ENCODE results near the gene KIRREL1. TPM values are rescaled to one million over a fixed set of nuclear protein-coding genes. Genes with fewer than 3 reads are reported as not detected.
A peak's percentile ranks its signal among the peaks of the same experiment; 100 is the strongest.

Gene KIRREL1
- total RNA-seq, 1 donor, result 96.9 TPM

DNA sequence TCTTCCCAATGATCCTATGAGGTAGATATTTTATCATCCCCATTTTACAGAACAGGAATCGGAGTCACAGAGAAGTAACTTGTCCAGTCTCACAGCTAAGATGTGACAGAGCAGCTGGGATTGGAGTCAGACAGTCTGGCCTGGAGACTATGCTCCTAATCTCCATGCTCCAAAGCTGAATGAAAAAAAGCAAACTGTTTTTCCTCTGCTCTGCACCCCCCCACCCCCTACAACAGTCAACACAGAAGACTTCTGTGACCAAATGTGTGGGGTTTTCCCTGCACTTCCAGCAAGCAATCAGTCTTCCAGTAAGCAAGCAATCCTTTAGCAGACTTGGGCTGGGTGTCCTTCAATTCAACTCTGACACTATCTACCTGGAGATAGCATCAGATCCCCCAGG lies 33.2 kb downstream of the KIRREL1 start:
- DNase-seq (ENCODE audit: low read depth), result no peak
- TF ChIP-seq, protein P1, sequence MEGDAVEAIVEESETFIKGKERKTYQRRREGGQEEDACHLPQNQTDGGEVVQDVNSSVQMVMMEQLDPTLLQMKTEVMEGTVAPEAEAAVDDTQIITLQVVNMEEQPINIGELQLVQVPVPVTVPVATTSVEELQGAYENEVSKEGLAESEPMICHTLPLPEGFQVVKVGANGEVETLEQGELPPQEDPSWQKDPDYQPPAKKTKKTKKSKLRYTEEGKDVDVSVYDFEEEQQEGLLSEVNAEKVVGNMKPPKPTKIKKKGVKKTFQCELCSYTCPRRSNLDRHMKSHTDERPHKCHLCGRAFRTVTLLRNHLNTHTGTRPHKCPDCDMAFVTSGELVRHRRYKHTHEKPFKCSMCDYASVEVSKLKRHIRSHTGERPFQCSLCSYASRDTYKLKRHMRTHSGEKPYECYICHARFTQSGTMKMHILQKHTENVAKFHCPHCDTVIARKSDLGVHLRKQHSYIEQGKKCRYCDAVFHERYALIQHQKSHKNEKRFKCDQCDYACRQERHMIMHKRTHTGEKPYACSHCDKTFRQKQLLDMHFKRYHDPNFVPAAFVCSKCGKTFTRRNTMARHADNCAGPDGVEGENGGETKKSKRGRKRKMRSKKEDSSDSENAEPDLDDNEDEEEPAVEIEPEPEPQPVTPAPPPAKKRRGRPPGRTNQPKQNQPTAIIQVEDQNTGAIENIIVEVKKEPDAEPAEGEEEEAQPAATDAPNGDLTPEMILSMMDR (IDR thresholded peaks at IDR 0.05; ENCODE audit: insufficient read depth, low read length), result no peak
- H3K4me3 ChIP-seq (ENCODE audit: low read depth, low read length), result no peak overlapping the region

DNA sequence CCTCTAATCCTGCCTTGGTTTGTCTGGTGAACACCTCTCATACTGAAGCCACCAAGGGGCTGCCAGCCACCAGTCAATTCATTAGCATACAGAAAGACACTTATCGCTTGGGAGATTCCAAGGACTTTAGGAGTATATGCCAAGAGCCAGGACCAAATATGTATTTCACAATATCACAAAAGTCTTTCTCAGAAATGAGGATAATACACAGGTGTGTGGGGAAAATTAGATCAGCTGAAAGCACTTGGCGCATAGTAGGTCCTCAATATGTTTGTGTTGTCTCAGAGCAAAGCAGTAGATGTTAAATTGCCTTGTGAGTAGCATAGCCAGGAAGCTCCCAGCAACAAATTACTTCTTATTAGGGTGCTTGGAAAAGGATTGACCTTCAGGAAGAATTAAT lies 34.1 kb downstream of the KIRREL1 start:
- TF ChIP-seq, protein P1 (IDR thresholded peaks at IDR 0.05; ENCODE audit: insufficient read depth, low read length), result no peak
- H3K4me3 ChIP-seq (ENCODE audit: low read depth, low read length), result no peak overlapping the region
- DNase-seq (ENCODE audit: low read depth), result no peak

DNA sequence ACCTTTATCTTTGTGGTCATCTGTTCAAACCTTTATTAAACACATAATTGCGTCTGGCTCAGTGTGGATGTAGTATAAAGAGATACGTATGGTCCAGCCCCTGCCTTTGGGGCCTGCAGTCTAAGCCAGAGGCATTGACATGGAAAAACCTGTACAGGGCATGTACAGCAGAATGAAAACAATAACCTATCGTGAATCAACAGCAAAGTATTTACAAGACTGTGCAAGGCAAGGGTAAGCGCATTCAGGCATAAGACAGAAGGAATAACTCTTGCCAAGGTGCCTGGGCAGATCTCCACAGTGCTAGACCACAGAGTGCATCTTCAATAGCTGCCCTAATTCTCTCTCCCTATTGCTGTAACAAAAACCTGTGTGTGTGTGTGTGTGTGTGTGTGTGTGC lies 35.5 kb downstream of the KIRREL1 start:
- peak; percentile 88 for DNase-seq (ENCODE audit: low read depth)
- H3K4me3 ChIP-seq (ENCODE audit: low read depth, low read length), result no peak overlapping the region
- TF ChIP-seq, protein P1 (IDR thresholded peaks at IDR 0.05; ENCODE audit: insufficient read depth, low read length), result no peak

DNA sequence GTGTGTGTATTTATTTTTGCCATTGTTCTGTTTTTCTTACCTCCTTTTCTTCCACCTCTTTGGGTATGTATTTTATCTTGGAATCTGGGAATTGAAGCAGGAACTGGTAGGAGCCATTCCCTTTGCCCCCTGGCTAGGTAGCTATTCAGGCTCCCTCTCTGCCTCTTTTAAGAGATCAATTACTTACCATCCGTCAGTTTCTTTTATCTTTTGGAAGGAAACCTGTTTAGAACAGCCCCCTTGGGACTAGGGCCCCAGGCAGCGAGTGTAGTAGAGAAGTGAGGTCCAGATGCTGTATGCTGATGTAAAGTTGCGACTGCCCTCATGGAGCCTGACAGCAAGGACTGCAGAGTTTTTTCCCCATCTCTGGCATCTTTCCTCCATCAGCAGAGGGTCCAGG lies 41.6 kb downstream of the KIRREL1 start:
- H3K4me3 ChIP-seq (ENCODE audit: low read depth, low read length), result no peak overlapping the region
- no peak for DNase-seq (ENCODE audit: low read depth)
- TF ChIP-seq, protein P1 (IDR thresholded peaks at IDR 0.05; ENCODE audit: insufficient read depth, low read length), result no peak

DNA sequence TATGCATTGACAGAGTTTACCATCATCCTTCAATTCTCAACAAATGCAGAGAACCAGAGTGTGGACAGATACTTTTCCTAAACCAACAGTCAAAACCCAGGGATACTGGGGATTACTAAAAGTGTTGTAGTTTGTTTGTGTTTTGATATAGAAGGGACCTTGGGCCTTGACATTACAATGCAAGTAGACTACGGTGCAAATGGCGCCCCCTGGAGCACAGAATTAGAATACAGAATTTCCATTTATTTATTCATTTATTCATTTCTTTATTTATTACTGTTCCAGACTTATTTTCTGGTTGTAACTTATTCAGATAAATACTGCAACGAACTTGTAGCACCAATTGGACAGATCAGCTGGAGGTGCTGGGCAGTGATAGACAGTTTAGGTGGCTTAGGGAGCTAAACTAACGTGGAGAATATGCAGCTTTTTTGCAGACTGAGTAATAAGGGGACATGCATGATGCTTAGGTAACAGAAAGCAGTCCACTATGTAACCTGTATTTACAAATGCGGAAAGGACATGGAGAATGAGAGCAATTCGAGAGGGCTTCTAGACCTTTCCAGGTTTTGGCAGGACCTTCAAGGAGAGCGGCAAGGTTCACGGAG lies 42.6 kb downstream of the KIRREL1 start:
- TF ChIP-seq, protein P1 (IDR thresholded peaks at IDR 0.05; ENCODE audit: insufficient read depth, low read length), result peak; percentile 62
- DNase-seq (ENCODE audit: low read depth), result peak; percentile 82
- H3K4me3 ChIP-seq (ENCODE audit: low read depth, low read length), result no peak overlapping the region

DNA sequence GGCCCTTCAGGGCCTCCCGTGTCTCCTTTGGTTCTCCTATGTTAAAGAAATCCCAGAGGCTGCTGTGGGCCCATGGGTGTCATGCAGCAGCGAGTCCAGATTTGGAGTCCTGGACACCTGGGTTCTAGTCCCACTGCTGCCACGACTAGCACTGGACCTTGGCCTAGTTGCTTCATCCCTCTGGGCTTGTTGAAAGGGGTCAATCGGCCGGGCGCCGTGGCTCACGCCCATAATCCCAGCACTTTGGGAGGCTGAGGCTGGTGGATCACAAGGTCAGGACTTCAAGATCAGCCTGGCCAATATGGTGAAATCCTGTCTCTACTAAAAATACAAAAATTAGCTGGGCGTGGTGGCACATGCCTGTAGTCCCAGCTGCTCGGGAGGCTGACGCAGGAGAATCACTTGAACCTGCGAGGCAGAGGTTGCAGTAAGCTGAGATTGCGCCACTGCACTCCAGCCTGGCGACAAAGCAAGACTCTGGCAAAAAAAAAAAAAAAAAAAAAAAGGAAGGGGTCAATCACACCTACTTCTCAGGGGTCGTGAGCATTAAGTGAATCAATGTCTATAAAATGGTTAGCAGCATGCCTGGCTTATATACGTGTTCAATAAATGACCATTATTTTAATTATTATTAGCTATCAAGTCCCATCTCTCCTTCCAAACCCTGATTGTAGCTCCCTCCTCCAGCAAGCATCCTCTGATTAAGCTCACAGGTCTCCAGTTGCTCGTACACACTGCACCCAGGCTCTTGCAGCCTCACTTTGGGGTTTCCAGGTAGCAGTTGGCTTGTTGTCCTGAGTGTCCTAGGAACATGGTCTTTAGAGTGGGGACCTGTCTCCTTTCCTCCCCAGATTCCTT lies 43.8 kb downstream of the KIRREL1 start:
- TF ChIP-seq, protein P1 (IDR thresholded peaks at IDR 0.05; ENCODE audit: insufficient read depth, low read length), result no peak
- no peak overlapping the region for H3K4me3 ChIP-seq (ENCODE audit: low read depth, low read length)
- no peak for DNase-seq (ENCODE audit: low read depth)
